CD14-positive monocyte (primary cell): ENCODE data around the gene IGF2BP1. TPM values are rescaled to one million over a fixed set of nuclear protein-coding genes. Genes with fewer than 3 reads are reported as not detected.

ENCODE experiments used
- DNase-seq, 3 donors: peaks; one replicate each; pipeline ENCODE4 v3.0.0-alpha.2; 2011 to 2022
- H2AFZ ChIP-seq: 2 replicates; pipeline ENCODE4 v1.6.0; 2012; ENCODE audit warnings: mild to moderate bottlenecking, low read depth, low read length, inconsistent platforms; ENCODE audit not compliant: insufficient read depth, poor library complexity, severe bottlenecking
- H3K27ac ChIP-seq, 2 donors: 1 replicate in 1 of 2; 2 replicates in 1 of 2; pipeline ENCODE4 v1.5.1; 2012 to 2013; ENCODE audit warnings: low read length in 2 of 2, control low read depth in 1 of 2, inconsistent platforms in 1 of 2, low read depth in 1 of 2, mild to moderate bottlenecking in 1 of 2
- H3K27me3 ChIP-seq, 2 donors: one replicate each; pipeline versions ENCODE4 v1.6.0 to v1.6.1; 2011 to 2013; ENCODE audit warnings: low read length in 2 of 2; ENCODE audit not compliant: control insufficient read depth in 2 of 2, insufficient read depth in 2 of 2
- H3K36me3 ChIP-seq, 2 donors: replicated peaks in 1 of 2; 1 replicate in 1 of 2; 2 replicates in 1 of 2; pipeline versions ENCODE4 v1.5.1 to v1.6.1; 2012 to 2013; ENCODE audit warnings: low read length in 2 of 2, control low read depth in 1 of 2, inconsistent platforms in 1 of 2, mild to moderate bottlenecking in 1 of 2; ENCODE audit not compliant: insufficient read depth in 2 of 2, control insufficient read depth in 1 of 2
- H3K4me1 ChIP-seq, 2 donors: 1 replicate in 1 of 2; 2 replicates in 1 of 2; pipeline versions ENCODE4 v1.5.1 to v1.6.1; 2012 to 2013; ENCODE audit warnings: low read length in 2 of 2, control low read depth in 1 of 2, inconsistent platforms in 1 of 2, mild to moderate bottlenecking in 1 of 2, moderate library complexity in 1 of 2; ENCODE audit not compliant: insufficient read depth in 2 of 2, control insufficient read depth in 1 of 2
- H3K4me2 ChIP-seq: replicated peaks from 2 replicates; pipeline ENCODE3; 2012; ENCODE audit warnings: low read length, moderate library complexity, mild to moderate bottlenecking; ENCODE audit not compliant: poor library complexity, severe bottlenecking; ENCODE audit errors: extremely low read depth
- H3K4me3 ChIP-seq, 3 experiments: fragments of 200-600 bp in 1 of 3; sonication (generic) in 1 of 3; replicated peaks in 1 of 3; 1 replicate in 2 of 3; 2 replicates in 1 of 3; pipeline ENCODE4 v1.5.1; 2011 to 2013; ENCODE audit warnings: low read length in 3 of 3, mild to moderate bottlenecking in 3 of 3, control low read depth in 2 of 3, low read depth in 2 of 3, inconsistent platforms in 1 of 3, moderate library complexity in 1 of 3
- H3K79me2 ChIP-seq: 2 replicates; pipeline ENCODE4 v1.6.0; 2012; ENCODE audit warnings: mild to moderate bottlenecking, control low read depth, inconsistent platforms, low read length, moderate library complexity; ENCODE audit not compliant: insufficient read depth
- H3K9ac ChIP-seq: 2 replicates; pipeline ENCODE4 v1.6.0; 2017; ENCODE audit warnings: low read length, mild to moderate bottlenecking; ENCODE audit not compliant: insufficient read depth, poor library complexity, severe bottlenecking
- H3K9me3 ChIP-seq, 2 donors: replicated peaks in 1 of 2; 1 replicate in 1 of 2; 2 replicates in 1 of 2; pipeline versions ENCODE4 v1.5.1 to v1.6.1; 2012 to 2013; ENCODE audit warnings: low read length in 2 of 2, control low read depth in 1 of 2; ENCODE audit not compliant: control insufficient read depth in 1 of 2, insufficient read depth in 1 of 2
- H4K20me1 ChIP-seq: 2 replicates; pipeline ENCODE4 v1.6.0; 2012; ENCODE audit warnings: mild to moderate bottlenecking, low read length, control low read depth, moderate library complexity; ENCODE audit not compliant: insufficient read depth
- H3K27ac Mint-ChIP-seq, 7 donors: one replicate each; pipeline ENCODE4 v1.8.0; 2020; ENCODE audit warnings: mild to moderate bottlenecking in 7 of 7, mixed read lengths in 7 of 7, moderate library complexity in 6 of 7, inconsistent platforms in 2 of 7
- H3K27me3 Mint-ChIP-seq, 3 donors: one replicate each; pipeline ENCODE4 v1.8.0; 2021 to 2022; ENCODE audit warnings: low read depth in 3 of 3, mild to moderate bottlenecking in 3 of 3, mixed read lengths in 3 of 3, moderate library complexity in 3 of 3, inconsistent platforms in 1 of 3
- H3K36me3 Mint-ChIP-seq, 2 donors: one replicate each; pipeline ENCODE4 v1.8.0; 2020; ENCODE audit warnings: mixed read lengths in 2 of 2, inconsistent platforms in 1 of 2, mild to moderate bottlenecking in 1 of 2
- H3K4me1 Mint-ChIP-seq: one replicate; pipeline ENCODE4 v1.8.0; 2020; ENCODE audit warnings: mild to moderate bottlenecking, mixed read lengths
- H3K4me3 Mint-ChIP-seq, 2 donors: one replicate each; pipeline ENCODE4 v1.8.0; 2020; ENCODE audit warnings: mild to moderate bottlenecking in 2 of 2, mixed read lengths in 2 of 2, moderate library complexity in 1 of 2
- H3K9me3 Mint-ChIP-seq, 7 donors: one replicate each; pipeline ENCODE4 v1.8.0; 2020 to 2022; ENCODE audit warnings: mixed read lengths in 7 of 7, mild to moderate bottlenecking in 6 of 7, moderate library complexity in 6 of 7, inconsistent platforms in 2 of 7
- WGBS: methylation state at CpG from one replicate; pipeline ENCODE4 v1.1.5; 2013; ENCODE audit warnings: missing lambda C conversion rate; ENCODE audit not compliant: insufficient coverage; 5-methylcytosine and 5-hydroxymethylcytosine counted together
- intact Hi-C, 2 donors: fragments of 100-400 bp; cut with micrococcal nuclease; formaldehyde crosslinking; loops; one replicate each; pipeline versions ENCODE4 v1.15.0 to v1.15.1; 2023
- polyA plus RNA-seq, 3 donors: library from polyadenylated mRNA; depleted of rRNA in 1 of 3; unstranded in 2 of 3; stranded (reverse) in 1 of 3; fragments of 300-500 nt in 2 of 3; fragments of >200 nt in 1 of 3; fragmentation: Illumina TruSeq in 2 of 3; gene quantifications; 1 replicate in 2 of 3; 2 replicates in 1 of 3; pipeline ENCODE4 v1.2.3, GENCODE V29; 2012 to 2021
- TF ChIP-seq, protein P1 (sequence below): fragments of 200-600 bp; IDR thresholded peaks from one replicate; pipeline ENCODE4 v1.8.0; 2022; ENCODE audit warnings: antibody characterized with exemption, mild to moderate bottlenecking

Gene IGF2BP1
- polyA plus RNA-seq, 3 donors, result not detected

DNA sequence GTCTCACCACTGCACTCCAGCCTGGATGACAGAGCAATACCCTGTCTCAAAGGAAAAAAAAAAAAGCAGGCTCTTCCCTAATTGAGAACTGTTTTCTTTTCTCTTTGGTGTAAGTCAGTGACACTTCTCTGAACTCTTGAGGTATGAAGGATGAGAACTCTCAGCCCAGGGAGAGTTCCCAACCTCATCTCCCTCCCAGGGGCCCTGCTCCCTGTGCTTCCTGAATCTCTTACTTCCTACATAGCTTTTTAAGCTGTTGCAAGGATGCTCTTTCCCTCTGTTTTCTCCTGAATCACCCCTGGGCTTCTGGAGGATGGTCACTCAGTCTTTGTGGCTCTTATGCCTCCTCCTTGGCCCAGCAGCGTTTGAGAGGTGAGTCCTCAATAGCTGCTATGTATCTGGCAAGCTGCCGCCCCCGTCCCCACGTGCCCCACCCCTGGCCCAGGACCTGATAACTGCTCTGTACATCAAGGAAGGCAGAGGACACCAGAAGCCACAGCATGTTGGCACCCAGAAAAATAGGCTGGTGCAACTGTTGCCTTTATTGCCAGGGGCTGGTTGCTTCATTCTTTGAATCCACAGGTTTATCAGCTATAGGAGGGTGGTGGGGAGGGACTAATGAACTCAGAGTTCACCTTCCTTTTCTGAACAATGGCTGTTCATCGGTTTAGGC, 24.0 kb downstream of the IGF2BP1 start:
- TF ChIP-seq, protein P1, sequence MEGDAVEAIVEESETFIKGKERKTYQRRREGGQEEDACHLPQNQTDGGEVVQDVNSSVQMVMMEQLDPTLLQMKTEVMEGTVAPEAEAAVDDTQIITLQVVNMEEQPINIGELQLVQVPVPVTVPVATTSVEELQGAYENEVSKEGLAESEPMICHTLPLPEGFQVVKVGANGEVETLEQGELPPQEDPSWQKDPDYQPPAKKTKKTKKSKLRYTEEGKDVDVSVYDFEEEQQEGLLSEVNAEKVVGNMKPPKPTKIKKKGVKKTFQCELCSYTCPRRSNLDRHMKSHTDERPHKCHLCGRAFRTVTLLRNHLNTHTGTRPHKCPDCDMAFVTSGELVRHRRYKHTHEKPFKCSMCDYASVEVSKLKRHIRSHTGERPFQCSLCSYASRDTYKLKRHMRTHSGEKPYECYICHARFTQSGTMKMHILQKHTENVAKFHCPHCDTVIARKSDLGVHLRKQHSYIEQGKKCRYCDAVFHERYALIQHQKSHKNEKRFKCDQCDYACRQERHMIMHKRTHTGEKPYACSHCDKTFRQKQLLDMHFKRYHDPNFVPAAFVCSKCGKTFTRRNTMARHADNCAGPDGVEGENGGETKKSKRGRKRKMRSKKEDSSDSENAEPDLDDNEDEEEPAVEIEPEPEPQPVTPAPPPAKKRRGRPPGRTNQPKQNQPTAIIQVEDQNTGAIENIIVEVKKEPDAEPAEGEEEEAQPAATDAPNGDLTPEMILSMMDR, result no peak
- WGBS, result 90% methylated on average over 5 of the region's 5 CpGs
- DNase-seq, result no peak
- no peak overlapping the region for H3K27ac ChIP-seq
- no peak overlapping the region for H3K9ac ChIP-seq
- no peaks in the 10 kb centered on the region for H3K9me3 Mint-ChIP-seq
- no peak overlapping the region for H3K27ac Mint-ChIP-seq
- H3K27me3 Mint-ChIP-seq, result peaks cover 15 to 26% (median 25%) of the 10 kb centered on the region in 3 donors
- H2AFZ ChIP-seq, result no peak overlapping the region
- no peaks in the 10 kb centered on the region for H4K20me1 ChIP-seq
- H3K79me2 ChIP-seq, result no peaks in the 10 kb centered on the region
- H3K27me3 ChIP-seq, result peaks cover 2 to 5% of the 10 kb centered on the region in 2 donors
- H3K36me3 ChIP-seq, result no peaks in the 10 kb centered on the region
- no peaks in the 10 kb centered on the region for H3K36me3 Mint-ChIP-seq
- no peak overlapping the region for H3K4me3 Mint-ChIP-seq
- no peak overlapping the region for H3K4me2 ChIP-seq
- H3K4me1 Mint-ChIP-seq, result no peaks in the 10 kb centered on the region
- intact Hi-C loops, result loop anchor here in 1 of 2 donors (10.0 kb wide), 1 partner anchor 146 kb away; no protein-coding TSS in a partner anchor
- no peak overlapping the region for H3K4me3 ChIP-seq
- H3K4me1 ChIP-seq, result no peaks in the 10 kb centered on the region
- H3K9me3 ChIP-seq, result no peaks in the 10 kb centered on the region

DNA sequence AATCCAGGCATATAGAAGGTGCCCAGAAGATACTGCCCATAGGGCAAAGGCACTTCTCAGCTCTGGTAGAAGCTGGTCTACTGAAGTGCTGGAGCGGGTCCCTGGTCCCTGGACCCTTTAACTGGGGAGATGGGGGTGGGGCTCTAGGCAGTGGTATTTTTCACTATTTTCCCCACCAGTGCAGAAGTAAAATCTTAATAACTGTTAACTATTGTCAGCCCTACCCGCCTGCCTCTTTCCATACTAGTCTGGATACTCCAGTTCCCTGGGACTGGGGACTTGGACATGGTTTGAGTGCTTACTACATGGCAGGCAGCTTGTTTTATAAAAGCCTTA, 24.6 kb downstream of the IGF2BP1 start:
- Mint-ChIP-seq H3K27me3 (peaks cover 13 to 27% (median 25%) of the 10 kb centered on the region in 3 donors), H3K4me3 (no peak overlapping the region), H3K4me1 (no peaks in the 10 kb centered on the region), H3K9me3 (no peaks in the 10 kb centered on the region), H3K27ac (no peak overlapping the region), H3K36me3 (no peaks in the 10 kb centered on the region)
- intact Hi-C loops, result loop anchor here in 1 of 2 donors (10.0 kb wide), 1 partner anchor 147 kb away; no protein-coding TSS in a partner anchor
- Histone ChIP-seq H3K36me3 (no peaks in the 10 kb centered on the region), H4K20me1 (no peaks in the 10 kb centered on the region), H3K9me3 (no peaks in the 10 kb centered on the region), H3K4me2 (no peak overlapping the region), H3K4me3 (no peak overlapping the region), H3K27ac (no peak overlapping the region), H3K4me1 (no peaks in the 10 kb centered on the region), H3K9ac (no peak overlapping the region), H3K79me2 (no peaks in the 10 kb centered on the region), H2AFZ (no peak overlapping the region), H3K27me3 (peaks cover 0 to 5% of the 10 kb centered on the region in 2 donors)
- DNase-seq, result no peak
- TF ChIP-seq, protein P1, result no peak
- no CpG with 5 or more reads among the region's 2 CpGs for WGBS
